Measurements from ENCODE around the gene PHKB. TPM values are rescaled to one million over a fixed set of nuclear protein-coding genes. Genes with fewer than 3 reads are reported as not detected.

Gene PHKB
- total RNA-seq, 2 donors from 2014 or later, result 28.5 to 39.5 TPM

DNA sequence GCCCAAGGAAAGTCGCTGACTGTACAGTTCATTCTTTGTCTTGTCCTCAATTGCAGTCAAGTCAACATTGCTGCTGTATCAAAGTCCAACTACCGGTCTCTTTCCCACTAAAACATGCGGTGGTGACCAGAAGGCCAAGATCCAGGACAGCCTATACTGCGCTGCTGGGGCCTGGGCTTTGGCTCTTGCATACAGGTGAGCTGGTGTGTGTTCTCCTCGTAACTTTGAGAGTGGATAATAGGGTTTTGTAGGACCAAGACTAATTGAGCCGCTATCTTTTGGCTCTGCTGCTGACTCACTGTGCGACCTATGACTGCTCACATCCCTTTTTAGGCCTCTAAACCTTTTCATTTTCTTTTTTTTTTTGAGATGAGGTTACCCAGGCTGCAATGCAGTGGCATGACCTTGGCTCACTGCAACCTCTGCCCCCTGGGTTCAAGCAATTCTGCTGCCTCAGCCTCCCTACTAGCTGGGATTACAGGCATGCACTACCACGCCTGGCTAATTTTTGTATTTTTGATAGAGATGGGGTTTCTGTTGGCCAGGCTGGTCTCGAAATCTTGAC lies 38.7 kb downstream of the PHKB start:
- no peak for DNase-seq
- Mint-ChIP-seq H3K27me3 (ENCODE audit: low read depth) (no peaks in the 10 kb centered on the region), H3K27ac (no peak overlapping the region), H3K4me1 (ENCODE audit: low read depth) (peaks cover 2% of the 10 kb centered on the region), H3K4me3 (no peak overlapping the region), H3K36me3 (ENCODE audit: insufficient read depth in 2 of 2) (peaks cover 0 to 9% of the 10 kb centered on the region in 2 donors), H3K9me3 (no peaks in the 10 kb centered on the region)
- ATAC-seq (replicated peaks in 1 of 2), result no peak

DNA sequence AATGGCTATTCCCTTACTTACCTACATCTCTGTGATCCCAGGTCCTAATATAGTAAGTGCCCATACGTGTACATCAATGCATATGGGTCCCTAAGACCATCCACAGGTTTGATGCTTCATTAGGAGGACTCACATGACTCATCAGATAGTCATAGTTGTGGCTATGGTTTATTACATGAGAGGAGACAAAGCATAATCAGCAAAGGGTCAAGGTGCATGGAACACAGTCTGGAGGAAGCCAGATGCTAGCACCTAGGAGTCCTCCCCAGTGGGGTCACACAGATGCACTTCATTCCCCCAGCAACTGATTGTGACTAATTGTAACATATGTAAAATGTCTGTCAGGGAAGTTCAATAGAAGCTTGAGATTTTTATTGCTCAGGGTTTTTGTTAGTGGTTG lies 42.8 kb downstream of the PHKB start:
- no peaks in the 10 kb centered on the region for H3K9me3 Mint-ChIP-seq
- peaks cover 0 to 13% of the 10 kb centered on the region in 2 donors for H3K36me3 Mint-ChIP-seq (ENCODE audit: insufficient read depth in 2 of 2)
- no peak for ATAC-seq (replicated peaks in 1 of 2)

DNA sequence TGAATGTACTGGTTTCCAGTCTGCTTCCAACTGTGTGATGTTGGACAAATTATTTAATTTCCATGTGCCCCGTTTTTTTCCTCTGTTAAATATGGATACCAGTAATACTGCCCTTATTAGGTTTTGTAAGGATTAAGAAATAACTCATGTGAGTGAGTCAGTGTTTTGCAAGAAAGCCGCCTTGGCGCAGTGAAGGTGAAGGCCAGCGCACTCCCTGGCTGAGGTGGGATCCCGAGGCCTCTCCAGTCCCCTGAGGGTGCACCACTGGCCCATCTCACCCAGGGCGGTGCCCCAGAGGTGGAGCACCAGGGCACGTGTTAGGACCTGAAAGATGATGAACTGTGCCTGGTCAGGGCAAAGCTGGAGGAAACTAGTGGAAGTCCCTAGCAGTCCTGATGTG lies 43.5 kb downstream of the PHKB start:
- H3K4me1 Mint-ChIP-seq (ENCODE audit: low read depth), result no peaks in the 10 kb centered on the region
- DNase-seq (no peak), ATAC-seq (replicated peaks in 1 of 2) (no peak)
- no peak overlapping the region for H3K4me3 Mint-ChIP-seq
- no peaks in the 10 kb centered on the region for H3K9me3 Mint-ChIP-seq
- no peak overlapping the region for H3K27ac Mint-ChIP-seq
- peaks cover 0 to 13% of the 10 kb centered on the region in 2 donors for H3K36me3 Mint-ChIP-seq (ENCODE audit: insufficient read depth in 2 of 2)
- no peaks in the 10 kb centered on the region for H3K27me3 Mint-ChIP-seq (ENCODE audit: low read depth)

More for the DNA sequence above, 42.8 kb downstream of the PHKB start:
- H3K4me1 Mint-ChIP-seq (ENCODE audit: low read depth), result no peaks in the 10 kb centered on the region
- no peak overlapping the region for H3K4me3 Mint-ChIP-seq
- H3K27me3 Mint-ChIP-seq (ENCODE audit: low read depth), result no peaks in the 10 kb centered on the region
- no peak overlapping the region for H3K27ac Mint-ChIP-seq
- DNase-seq, result no peak

DNA sequence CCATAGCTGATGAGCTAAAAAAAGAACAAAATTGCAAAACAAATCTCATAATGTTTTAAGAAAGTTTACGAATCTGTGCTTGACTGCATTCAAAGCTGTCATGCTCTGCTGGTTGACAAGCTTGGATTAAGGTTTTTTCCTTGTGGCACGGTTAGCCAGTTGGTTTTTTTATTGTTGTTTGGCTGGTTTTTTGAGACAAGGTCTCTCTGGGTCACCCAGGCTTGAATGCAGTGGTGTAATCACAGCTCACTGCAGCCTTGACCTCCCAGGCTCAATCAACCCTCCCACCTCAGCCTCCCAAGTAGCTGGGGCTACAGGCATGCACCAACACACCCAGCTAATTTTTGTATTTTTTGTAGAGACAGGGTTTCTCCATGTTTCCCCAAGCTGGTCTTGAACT lies 45.7 kb downstream of the PHKB start:
- Mint-ChIP-seq H3K27me3 (ENCODE audit: low read depth) (no peaks in the 10 kb centered on the region), H3K9me3 (no peaks in the 10 kb centered on the region), H3K4me3 (no peak overlapping the region), H3K36me3 (ENCODE audit: insufficient read depth in 2 of 2) (peaks cover 0 to 8% of the 10 kb centered on the region in 2 donors), H3K4me1 (ENCODE audit: low read depth) (no peaks in the 10 kb centered on the region), H3K27ac (no peak overlapping the region)
- ATAC-seq (replicated peaks in 1 of 2), result no peak
- no peak for DNase-seq

DNA sequence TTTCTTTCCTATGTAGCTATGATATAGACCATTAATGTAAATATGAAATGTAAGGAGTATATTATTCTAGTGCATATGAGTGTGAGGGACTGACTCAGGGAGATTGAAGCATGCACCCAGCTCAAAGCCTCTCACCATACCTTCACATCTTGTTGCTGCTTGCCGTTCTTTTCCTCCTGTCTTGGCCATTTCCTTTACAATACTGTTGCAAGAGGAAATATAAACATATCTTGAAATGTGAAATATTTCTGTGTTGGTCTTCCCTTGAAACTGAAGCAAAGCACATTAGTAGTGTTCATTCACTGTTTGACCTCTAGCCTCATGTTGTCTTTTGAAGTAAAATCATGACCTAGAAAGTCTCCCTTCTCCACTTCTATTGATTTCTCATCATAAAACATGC lies 46.6 kb downstream of the PHKB start:
- peaks cover 0 to 6% of the 10 kb centered on the region in 2 donors for H3K36me3 Mint-ChIP-seq (ENCODE audit: insufficient read depth in 2 of 2)
- no peak overlapping the region for H3K27ac Mint-ChIP-seq
- H3K4me3 Mint-ChIP-seq, result no peak overlapping the region
- H3K9me3 Mint-ChIP-seq, result no peaks in the 10 kb centered on the region
- H3K4me1 Mint-ChIP-seq (ENCODE audit: low read depth), result no peaks in the 10 kb centered on the region
- H3K27me3 Mint-ChIP-seq (ENCODE audit: low read depth), result no peaks in the 10 kb centered on the region
- ATAC-seq (replicated peaks in 1 of 2), result no peak
- no peak for DNase-seq

DNA sequence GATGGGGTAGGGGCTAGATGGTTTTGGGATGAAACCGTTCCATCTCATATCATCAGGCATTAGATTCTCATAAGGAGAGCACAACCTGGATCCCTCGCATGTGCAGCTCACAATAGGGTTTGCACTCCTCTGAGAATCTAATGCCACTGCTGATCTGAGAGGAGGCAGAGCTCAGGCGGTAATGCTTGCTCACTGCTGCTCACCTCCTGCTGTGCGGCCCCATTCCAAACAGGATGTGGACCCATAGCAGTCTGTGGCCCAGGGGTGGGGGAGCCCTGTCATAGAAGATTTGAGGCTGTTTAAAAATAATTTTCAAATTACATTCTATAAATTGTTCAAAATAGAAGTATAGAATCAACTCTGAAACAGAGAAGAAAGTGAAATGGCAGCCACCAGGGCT lies 50.8 kb downstream of the PHKB start:
- Mint-ChIP-seq H3K27me3 (ENCODE audit: low read depth) (no peaks in the 10 kb centered on the region), H3K4me1 (ENCODE audit: low read depth) (no peaks in the 10 kb centered on the region), H3K4me3 (no peak overlapping the region), H3K9me3 (no peaks in the 10 kb centered on the region), H3K36me3 (ENCODE audit: insufficient read depth in 2 of 2) (peaks cover 0 to 6% of the 10 kb centered on the region in 2 donors), H3K27ac (no peak overlapping the region)
- no peak for ATAC-seq (replicated peaks in 1 of 2)
- DNase-seq, result no peak

DNA sequence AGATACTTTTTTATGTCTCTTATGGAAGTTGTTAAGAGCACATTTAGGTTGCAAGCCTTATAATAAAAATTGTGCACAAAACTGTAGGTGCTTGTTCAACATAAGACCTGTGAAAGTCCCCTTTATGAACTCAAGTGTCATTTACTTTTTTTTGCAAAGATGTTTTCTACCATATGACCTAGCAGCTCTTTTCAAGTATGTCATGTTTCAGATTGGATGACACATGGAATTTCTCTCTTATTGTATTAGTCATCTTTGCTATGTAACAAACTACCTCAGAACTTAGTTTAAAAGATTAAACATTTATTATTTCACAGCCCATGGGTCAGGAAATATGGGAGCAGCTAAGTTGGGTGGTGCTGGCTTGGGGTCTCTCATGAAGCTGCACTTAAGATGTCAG lies 57.9 kb downstream of the PHKB start:
- no peaks in the 10 kb centered on the region for H3K27me3 Mint-ChIP-seq (ENCODE audit: low read depth)
- H3K9me3 Mint-ChIP-seq, result peaks cover 0 to 2% of the 10 kb centered on the region in 2 donors
- peaks cover 0 to 8% of the 10 kb centered on the region in 2 donors for H3K36me3 Mint-ChIP-seq (ENCODE audit: insufficient read depth in 2 of 2)
- no peak overlapping the region for H3K4me3 Mint-ChIP-seq
- ATAC-seq (replicated peaks in 1 of 2) (peak; percentile 36 to 38), DNase-seq (no peak)
- H3K4me1 Mint-ChIP-seq (ENCODE audit: low read depth), result peaks cover 17% of the 10 kb centered on the region
- H3K27ac Mint-ChIP-seq, result no peak overlapping the region

DNA sequence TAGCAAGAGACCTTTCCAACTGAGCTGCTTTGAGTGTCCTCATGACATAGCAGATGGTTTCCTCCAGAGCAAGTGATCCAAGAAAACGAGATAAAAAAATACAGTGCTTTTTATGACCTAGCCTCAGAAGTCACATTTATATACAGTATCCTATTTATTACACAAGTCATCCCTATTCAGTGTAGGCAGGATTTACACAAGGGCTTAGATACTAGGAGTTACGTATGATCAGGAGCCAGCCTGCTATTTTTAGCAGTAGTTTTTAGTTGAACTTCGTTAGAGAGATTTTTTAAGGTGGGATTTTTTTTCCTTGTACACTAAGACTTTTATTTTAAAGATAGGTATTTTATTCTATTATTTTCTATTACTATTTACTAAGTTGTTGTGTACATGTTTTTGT lies 58.4 kb downstream of the PHKB start:
- no peak overlapping the region for H3K27ac Mint-ChIP-seq
- H3K4me1 Mint-ChIP-seq (ENCODE audit: low read depth), result peaks cover 17% of the 10 kb centered on the region
- no peak for DNase-seq
- H3K9me3 Mint-ChIP-seq, result peaks cover 0 to 2% of the 10 kb centered on the region in 2 donors
- H3K4me3 Mint-ChIP-seq, result no peak overlapping the region
- ATAC-seq (replicated peaks in 1 of 2), result no peak
- no peaks in the 10 kb centered on the region for H3K27me3 Mint-ChIP-seq (ENCODE audit: low read depth)
- peaks cover 0 to 8% of the 10 kb centered on the region in 2 donors for H3K36me3 Mint-ChIP-seq (ENCODE audit: insufficient read depth in 2 of 2)

DNA sequence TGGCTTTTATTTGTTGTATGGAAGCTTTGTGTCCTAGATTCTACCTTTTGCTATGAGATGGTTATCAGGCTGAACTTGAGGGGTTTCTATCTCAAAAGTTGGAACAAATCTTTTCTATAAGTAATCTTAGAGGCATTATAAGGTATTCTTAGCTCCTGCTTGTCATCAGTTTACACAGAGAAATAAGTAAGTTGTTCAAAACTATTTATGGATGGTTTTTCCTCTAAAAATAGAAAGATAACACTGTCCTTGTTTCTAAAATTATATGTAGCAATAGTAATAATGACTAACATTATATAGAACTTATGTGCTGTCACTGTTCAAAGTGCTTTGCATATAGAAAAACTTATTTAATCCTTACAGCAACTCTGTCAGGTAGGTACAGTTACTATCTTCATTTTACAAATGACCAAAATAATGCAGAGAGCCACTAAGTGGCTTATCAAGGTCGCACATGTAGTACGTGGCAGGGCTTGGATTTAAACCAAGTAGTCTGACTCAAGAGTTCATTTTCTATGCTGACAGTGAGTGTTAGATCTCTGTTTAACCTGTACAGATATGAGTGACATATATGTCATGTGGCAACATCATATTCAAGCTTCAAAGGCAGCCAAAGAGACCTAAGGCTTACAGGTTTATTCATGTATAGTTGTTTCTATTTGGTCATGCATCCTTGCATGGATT lies 59.0 kb downstream of the PHKB start:
- Mint-ChIP-seq H3K4me1 (ENCODE audit: low read depth) (peaks cover 17% of the 10 kb centered on the region), H3K4me3 (no peak overlapping the region), H3K27ac (no peak overlapping the region), H3K27me3 (ENCODE audit: low read depth) (no peaks in the 10 kb centered on the region), H3K36me3 (ENCODE audit: insufficient read depth in 2 of 2) (peaks cover 0 to 7% of the 10 kb centered on the region in 2 donors), H3K9me3 (peaks cover 0 to 2% of the 10 kb centered on the region in 2 donors)
- DNase-seq (no peak), ATAC-seq (replicated peaks in 1 of 2) (peak; percentile 47 to 59)

DNA sequence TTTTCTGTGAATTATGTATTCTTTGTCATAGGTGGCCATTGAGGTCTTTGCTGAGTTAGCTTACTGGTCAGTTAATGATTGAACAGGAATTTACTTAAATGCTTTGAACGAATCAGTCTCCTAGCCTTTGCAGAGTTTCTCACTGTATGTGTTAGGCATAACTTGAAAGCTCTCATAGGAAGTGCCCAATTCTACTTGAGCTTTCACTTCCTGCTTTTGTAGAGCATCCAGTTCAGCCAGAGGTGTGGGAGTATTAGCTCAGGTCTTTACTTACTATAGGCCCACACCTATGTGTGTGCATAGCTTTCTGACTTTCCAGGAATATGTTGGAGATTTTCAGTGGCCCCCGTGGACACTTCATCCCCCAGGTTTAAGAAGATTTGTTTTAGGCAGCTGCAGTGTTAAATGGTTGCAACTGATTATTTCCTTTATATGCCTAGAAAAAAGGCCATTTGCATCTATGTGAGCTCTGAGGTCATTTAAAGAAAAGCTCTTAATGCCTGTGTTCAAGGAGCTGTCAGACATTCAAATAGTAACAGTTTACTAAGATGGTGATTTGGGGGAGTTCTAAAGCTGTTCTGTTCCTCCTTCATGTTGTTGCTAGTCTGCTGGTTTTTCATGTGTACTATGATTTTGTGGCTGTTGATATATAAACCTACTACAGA lies 62.3 kb downstream of the PHKB start:
- peaks cover 0 to 2% of the 10 kb centered on the region in 2 donors for H3K9me3 Mint-ChIP-seq
- no peak overlapping the region for H3K4me3 Mint-ChIP-seq
- ATAC-seq (replicated peaks in 1 of 2) (no peak), DNase-seq (no peak)
- H3K27me3 Mint-ChIP-seq (ENCODE audit: low read depth), result no peaks in the 10 kb centered on the region
- no peak overlapping the region for H3K27ac Mint-ChIP-seq
- peaks cover 0 to 3% of the 10 kb centered on the region in 2 donors for H3K36me3 Mint-ChIP-seq (ENCODE audit: insufficient read depth in 2 of 2)
- peaks cover 17% of the 10 kb centered on the region for H3K4me1 Mint-ChIP-seq (ENCODE audit: low read depth)

DNA sequence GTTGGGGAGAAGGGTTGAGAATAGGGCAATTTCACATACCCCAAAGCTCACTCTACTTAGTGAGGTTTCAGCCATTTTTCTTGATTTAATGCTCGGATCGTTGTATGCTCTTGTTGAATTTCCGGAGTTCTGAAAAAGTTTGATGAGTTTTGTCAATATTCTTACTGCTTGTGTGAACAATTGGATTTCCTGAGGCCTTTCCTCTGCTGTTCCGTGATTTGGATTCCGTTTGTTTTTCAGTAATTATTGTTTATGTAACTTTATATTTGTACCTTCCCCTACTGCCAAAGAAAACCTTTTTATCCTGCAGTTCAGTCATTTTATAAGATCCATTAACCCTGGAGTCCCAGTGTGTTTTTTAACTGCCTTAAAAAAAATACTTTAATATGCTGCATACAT lies 62.9 kb downstream of the PHKB start:
- no peak for DNase-seq
- Mint-ChIP-seq H3K27me3 (ENCODE audit: low read depth) (no peaks in the 10 kb centered on the region), H3K9me3 (peaks cover 0 to 2% of the 10 kb centered on the region in 2 donors), H3K4me1 (ENCODE audit: low read depth) (peaks cover 16% of the 10 kb centered on the region), H3K36me3 (ENCODE audit: insufficient read depth in 2 of 2) (peaks cover 0 to 3% of the 10 kb centered on the region in 2 donors), H3K4me3 (no peak overlapping the region), H3K27ac (peak overlapping the region; percentile 63)
- no peak for ATAC-seq (replicated peaks in 1 of 2)

DNA sequence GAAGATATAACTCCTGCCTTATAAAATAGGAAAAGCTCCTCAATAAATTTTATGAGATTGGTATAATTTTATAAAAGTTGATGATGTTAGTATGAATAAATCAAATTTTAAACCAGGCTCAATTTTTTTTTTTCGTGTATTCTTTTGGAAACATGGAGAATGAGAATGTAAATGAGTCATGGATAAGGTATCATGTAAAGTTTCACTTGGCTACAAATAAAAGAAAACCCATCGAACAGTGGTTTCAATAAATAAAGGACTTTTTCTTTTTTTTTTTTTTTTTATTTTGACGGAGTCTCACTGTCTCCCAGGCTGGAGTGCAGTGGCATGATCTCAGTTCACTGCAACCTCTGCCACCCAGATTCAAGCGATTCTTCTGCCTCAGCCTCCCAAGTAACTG lies 67.3 kb downstream of the PHKB start:
- no peak for DNase-seq
- peaks cover 4 to 6% of the 10 kb centered on the region in 2 donors for H3K36me3 Mint-ChIP-seq (ENCODE audit: insufficient read depth in 2 of 2)
- H3K27ac Mint-ChIP-seq, result no peak overlapping the region
- no peak for ATAC-seq (replicated peaks in 1 of 2)
- peaks cover 2% of the 10 kb centered on the region for H3K4me1 Mint-ChIP-seq (ENCODE audit: low read depth)
- no peak overlapping the region for H3K4me3 Mint-ChIP-seq
- no peaks in the 10 kb centered on the region for H3K27me3 Mint-ChIP-seq (ENCODE audit: low read depth)
- H3K9me3 Mint-ChIP-seq, result no peaks in the 10 kb centered on the region

DNA sequence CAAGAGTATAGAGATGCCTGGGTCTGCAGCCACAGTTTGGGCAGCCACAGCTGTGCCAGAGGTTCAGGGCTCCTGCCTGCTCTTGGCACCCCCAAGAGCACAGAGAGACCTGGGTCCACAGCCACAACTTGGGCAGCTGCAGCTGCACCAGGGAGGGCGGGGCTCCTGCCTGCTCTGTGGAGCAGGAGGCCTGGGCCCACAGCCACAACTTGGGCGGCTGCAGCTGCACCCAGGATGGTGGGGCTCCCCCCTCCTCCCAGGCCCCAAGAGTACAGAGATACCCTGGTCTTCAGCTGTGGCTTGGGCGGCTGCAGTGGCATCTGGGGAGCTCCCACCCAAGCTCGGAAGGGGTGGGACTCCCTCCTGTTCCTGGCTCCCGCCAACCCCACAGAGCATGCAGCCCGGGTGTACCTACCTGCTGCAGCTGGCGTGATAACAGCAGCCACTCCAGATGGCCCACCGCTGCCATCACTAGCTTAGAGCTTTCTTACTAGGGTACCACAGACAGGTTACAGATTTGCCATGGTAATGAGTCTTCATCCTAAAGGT lies 72.7 kb downstream of the PHKB start:
- DNase-seq (no peak), ATAC-seq (replicated peaks in 1 of 2) (no peak)
- H3K4me3 Mint-ChIP-seq, result no peak overlapping the region
- H3K4me1 Mint-ChIP-seq (ENCODE audit: low read depth), result no peaks in the 10 kb centered on the region
- peaks cover 9 to 12% of the 10 kb centered on the region in 2 donors for H3K36me3 Mint-ChIP-seq (ENCODE audit: insufficient read depth in 2 of 2)
- no peak overlapping the region for H3K27ac Mint-ChIP-seq
- H3K27me3 Mint-ChIP-seq (ENCODE audit: low read depth), result no peaks in the 10 kb centered on the region
- H3K9me3 Mint-ChIP-seq, result peaks cover 0 to 5% of the 10 kb centered on the region in 2 donors

Data from activated T-cell treated with anti-CD3 and anti-CD28 coated beads, Interleukin-2, amount 50 U/mL, for 72 hours (primary cell).